A549 (cell line): Measurements from ENCODE around the gene R3HDM2. TPM values are rescaled to one million over a fixed set of nuclear protein-coding genes. Genes with fewer than 3 reads are reported as not detected.

Experiments used
- ATAC-seq, 2 experiments: fragments of 200-7000 bp in 1 of 2; fragments of >200 bp in 1 of 2; cut with Nextera tagmentation in 1 of 2; cut with Tn5 transposase in 1 of 2; 3 replicates each; pipeline versions ENCODE4 v1.8.0 to v1.9.1; 2018 to 2020; ENCODE audit warnings: mild to moderate bottlenecking in 1 of 2, moderate library complexity in 1 of 2
- CTCF ChIA-PET: fragments of 300-600 bp; sonication (Branson Sonifier 250); formaldehyde crosslinking; extraction: SDS; loops from one replicate; lab custom pipeline; 2021; ENCODE audit warnings: antibody characterized with exemption, inconsistent platforms; lab: Yijun Ruan, JAX
- POLR2A ChIA-PET: fragments of 350-600 bp; formaldehyde crosslinking; extraction: SDS; loops from one replicate; lab custom pipeline; 2021; ENCODE audit warnings: antibody characterized with exemption, inconsistent platforms; lab: Yijun Ruan, JAX
- DNase-seq, 2 experiments: peaks; one replicate each; pipeline versions ENCODE4 v3.0.0 to v3.0.0-alpha.2; 2011 to 2016; ENCODE audit warnings: low read depth in 1 of 2, low spot score in 1 of 2
- FAIRE-seq: peaks from 2 replicates; lab custom pipeline; 2011; peaks lifted over from hg19 to GRCh38; lab: Jason Lieb, UNC
- H3K27ac ChIP-seq, 2 experiments: fragments of >200 bp; sonication (Bioruptor Twin); formaldehyde crosslinking; 3 replicates each; pipeline ENCODE4 v1.5.1; 2016 to 2017
- H3K4me1 ChIP-seq: fragments of >200 bp; sonication (Bioruptor Twin); formaldehyde crosslinking; 3 replicates; pipeline ENCODE4 v1.6.1; 2016
- H3K4me2 ChIP-seq: fragments of >200 bp; sonication (Bioruptor Twin); formaldehyde crosslinking; 3 replicates; pipeline ENCODE4 v1.6.1; 2016
- H3K4me3 ChIP-seq: fragments of >200 bp; sonication (Bioruptor Twin); formaldehyde crosslinking; 3 replicates; pipeline ENCODE4 v1.5.1; 2016
- H3K9me3 ChIP-seq: fragments of >200 bp; sonication (Bioruptor Twin); formaldehyde crosslinking; 3 replicates; pipeline ENCODE4 v1.6.1; 2016
- CBX2 ChIP-seq: fragments of 200-600 bp; sonication (generic); IDR thresholded peaks from 2 replicates; pipeline ENCODE4 v1.6.1; 2016; ENCODE audit warnings: low read depth, mild to moderate bottlenecking, borderline replicate concordance
- CEBPB ChIP-seq, 2 experiments: fragments of >200 bp in 1 of 2; sonication (Bioruptor Twin) in 1 of 2; formaldehyde crosslinking in 1 of 2; IDR thresholded peaks; 2 replicates each; pipeline ENCODE4 v1.6.1; 2012 to 2016
- EHMT2 ChIP-seq: fragments of 200-600 bp; sonication (generic); IDR thresholded peaks from 2 replicates; pipeline ENCODE4 v1.6.1; 2016; ENCODE audit warnings: antibody characterized with exemption, low read depth, mild to moderate bottlenecking, moderate library complexity
- EP300 ChIP-seq, 2 experiments: fragments of >200 bp; sonication (Bioruptor Twin); formaldehyde crosslinking; IDR thresholded peaks; 2 replicates in 1 of 2; 3 replicates in 1 of 2; pipeline ENCODE4 v1.6.1; 2016 to 2017
- ESRRA ChIP-seq: fragments of 150-350 bp; IDR thresholded peaks from 2 replicates; pipeline ENCODE4 v1.6.1; 2014; ENCODE audit warnings: mild to moderate bottlenecking, low read length, borderline replicate concordance
- FOSB ChIP-seq: fragments of 250-450 bp; sonication (Bioruptor Pico); IDR thresholded peaks from 2 replicates; pipeline ENCODE4 v1.5.0; 2020; ENCODE audit warnings: mild to moderate bottlenecking, moderate library complexity
- FOSL2 ChIP-seq, 2 experiments: fragments of 450-650 bp in 1 of 2; fragments of >200 bp in 1 of 2; sonication (Bioruptor Twin) in 1 of 2; formaldehyde crosslinking; IDR thresholded peaks; 2 replicates each; pipeline versions ENCODE4 v1.5.0 to v1.6.1; 2016 to 2020; ENCODE audit warnings: mild to moderate bottlenecking in 1 of 2, moderate library complexity in 1 of 2
- GATA3 ChIP-seq: IDR thresholded peaks from 2 replicates; pipeline ENCODE4 v1.6.1; 2012; ENCODE audit warnings: borderline replicate concordance
- HOXA7 ChIP-seq: fragments of 250-450 bp; sonication (Bioruptor Pico); IDR thresholded peaks from 2 replicates; pipeline ENCODE4 v1.5.0; 2020; ENCODE audit warnings: mild to moderate bottlenecking, moderate library complexity
- JUN ChIP-seq, 2 experiments: fragments of >200 bp; sonication (Bioruptor Twin); formaldehyde crosslinking; IDR thresholded peaks; 2 replicates in 1 of 2; 3 replicates in 1 of 2; pipeline ENCODE4 v1.6.1; 2016 to 2017
- JUNB ChIP-seq: fragments of >200 bp; sonication (Bioruptor Twin); formaldehyde crosslinking; IDR thresholded peaks from 2 replicates; pipeline ENCODE4 v1.6.1; 2016
- KDM1A ChIP-seq: fragments of 200-600 bp; sonication (generic); IDR thresholded peaks from 2 replicates; pipeline ENCODE4 v1.6.1; 2016; ENCODE audit warnings: low read depth, mild to moderate bottlenecking
- MAFK ChIP-seq: fragments of 450-650 bp; IDR thresholded peaks from 2 replicates; pipeline ENCODE4 v1.6.1; 2014; ENCODE audit not compliant: partially characterized antibody
- MAX ChIP-seq: IDR thresholded peaks from 2 replicates; pipeline ENCODE4 v1.6.1; 2012
- NFE2L2 ChIP-seq: fragments of 150-350 bp; conservative IDR thresholded peaks from 2 replicates; pipeline ENCODE4 v1.6.1; 2014; ENCODE audit warnings: low read length
- NPAS2 ChIP-seq: fragments of 250-450 bp; sonication (Bioruptor Pico); IDR thresholded peaks from 2 replicates; pipeline ENCODE4 v1.8.0; 2022; ENCODE audit warnings: mild to moderate bottlenecking, moderate library complexity, borderline replicate concordance
- PHF8 ChIP-seq: fragments of 200-600 bp; sonication (generic); IDR thresholded peaks from 2 replicates; pipeline ENCODE4 v1.6.1; 2016; ENCODE audit warnings: low read depth, mild to moderate bottlenecking, antibody characterized with exemption, moderate library complexity, borderline replicate concordance
- POLR2AphosphoS2 ChIP-seq: conservative IDR thresholded peaks from 2 replicates; pipeline ENCODE4 v1.6.1; 2012; ENCODE audit warnings: low read length, improper control_type of control experiment, inconsistent platforms
- RAD21 ChIP-seq, 2 experiments: fragments of >200 bp in 1 of 2; sonication (Bioruptor Twin) in 1 of 2; formaldehyde crosslinking in 1 of 2; IDR thresholded peaks in 1 of 2; conservative IDR thresholded peaks in 1 of 2; 2 replicates in 1 of 2; 3 replicates in 1 of 2; pipeline ENCODE4 v1.6.1; 2012 to 2018; ENCODE audit warnings: inconsistent platforms in 1 of 2
- RARB ChIP-seq: fragments of 250-450 bp; sonication (Bioruptor Pico); IDR thresholded peaks from 2 replicates; pipeline ENCODE4 v1.8.0; 2021; ENCODE audit warnings: mild to moderate bottlenecking, moderate library complexity
- RCOR1 ChIP-seq: fragments of 150-350 bp; IDR thresholded peaks from 2 replicates; pipeline ENCODE4 v1.6.1; 2014; ENCODE audit warnings: antibody characterized with exemption, low read length, low read depth
- SMC3 ChIP-seq: fragments of >200 bp; sonication (Bioruptor Twin); formaldehyde crosslinking; IDR thresholded peaks from 3 replicates; pipeline ENCODE4 v1.6.1; 2018; ENCODE audit warnings: inconsistent platforms
- WGBS: methylation state at CpG from one replicate; pipeline ENCODE4 v1.1.6; 2017; ENCODE audit errors: missing lambda C conversion rate; 5-methylcytosine and 5-hydroxymethylcytosine counted together
- polyA plus RNA-seq, 4 experiments: library from polyadenylated mRNA; depleted of rRNA in 3 of 4; stranded (reverse); fragments of >200 nt; fragmentation: RNase III in 1 of 4; extraction: RNeasy Plus Mini Kit Qiagen cat#74134 plus additional on column Dnase treatment in 1 of 4; gene quantifications; 2 replicates in 3 of 4; 3 replicates in 1 of 4; pipeline ENCODE4 v1.2.3, GENCODE V29; 2011 to 2017
- TF ChIP-seq, protein P1 (sequence below): fragments of 450-650 bp; IDR thresholded peaks from 2 replicates; pipeline ENCODE4 v1.6.1; 2014; ENCODE audit warnings: antibody characterized with exemption
- TF ChIP-seq, protein P2 (sequence below): fragments of 250-450 bp; sonication (Bioruptor Pico); IDR thresholded peaks from 2 replicates; pipeline ENCODE4 v1.5.0; 2021; ENCODE audit warnings: mild to moderate bottlenecking, moderate library complexity, borderline replicate concordance
- TF ChIP-seq, protein P3 (sequence below): fragments of >200 bp; sonication (Bioruptor Twin); formaldehyde crosslinking; IDR thresholded peaks from 3 replicates; pipeline ENCODE4 v1.6.1; 2016

Gene R3HDM2
- polyA plus RNA-seq, 2 of the 4 experiments (the other 2 are of a cell fraction), result 14.0 to 30.6 TPM

DNA sequence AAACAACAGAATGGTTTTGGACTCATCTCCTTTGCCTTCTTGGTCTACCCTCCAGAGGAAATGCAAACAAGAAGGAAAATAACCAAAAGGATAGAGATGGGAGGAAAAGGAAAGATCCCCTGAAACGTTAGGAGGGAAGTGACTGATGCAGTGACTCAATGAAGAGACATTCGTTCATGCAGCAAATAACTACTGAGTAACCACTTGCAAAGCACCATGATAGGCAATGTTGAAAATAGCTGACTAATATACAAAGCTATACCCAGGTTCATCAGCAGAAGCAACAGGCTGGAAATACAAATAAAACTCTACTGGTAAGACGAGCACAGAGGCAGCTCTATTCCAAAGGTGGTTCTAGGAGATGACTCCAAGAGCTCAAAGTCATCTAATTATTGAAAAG, 41.8 kb downstream of the R3HDM2 start:
- TF ChIP-seq MAX, result peak; percentile 40
- TF ChIP-seq JUN (IDR thresholded peaks at IDR 0.05), result peak in 1 of 2 experiments; percentile 49; a peak in 1 of 5 replicates
- no peak for TF ChIP-seq KDM1A
- TF ChIP-seq, protein P1, sequence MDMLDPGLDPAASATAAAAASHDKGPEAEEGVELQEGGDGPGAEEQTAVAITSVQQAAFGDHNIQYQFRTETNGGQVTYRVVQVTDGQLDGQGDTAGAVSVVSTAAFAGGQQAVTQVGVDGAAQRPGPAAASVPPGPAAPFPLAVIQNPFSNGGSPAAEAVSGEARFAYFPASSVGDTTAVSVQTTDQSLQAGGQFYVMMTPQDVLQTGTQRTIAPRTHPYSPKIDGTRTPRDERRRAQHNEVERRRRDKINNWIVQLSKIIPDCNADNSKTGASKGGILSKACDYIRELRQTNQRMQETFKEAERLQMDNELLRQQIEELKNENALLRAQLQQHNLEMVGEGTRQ, result no peak
- 0 out of 3 replicates have a peak, but pooled peaks have one; percentile 7 for TF ChIP-seq SMC3
- TF ChIP-seq FOSB (CRISPR knock-in tag), result no peak
- TF ChIP-seq MAFK, result peak; percentile 98
- TF ChIP-seq, protein P2, sequence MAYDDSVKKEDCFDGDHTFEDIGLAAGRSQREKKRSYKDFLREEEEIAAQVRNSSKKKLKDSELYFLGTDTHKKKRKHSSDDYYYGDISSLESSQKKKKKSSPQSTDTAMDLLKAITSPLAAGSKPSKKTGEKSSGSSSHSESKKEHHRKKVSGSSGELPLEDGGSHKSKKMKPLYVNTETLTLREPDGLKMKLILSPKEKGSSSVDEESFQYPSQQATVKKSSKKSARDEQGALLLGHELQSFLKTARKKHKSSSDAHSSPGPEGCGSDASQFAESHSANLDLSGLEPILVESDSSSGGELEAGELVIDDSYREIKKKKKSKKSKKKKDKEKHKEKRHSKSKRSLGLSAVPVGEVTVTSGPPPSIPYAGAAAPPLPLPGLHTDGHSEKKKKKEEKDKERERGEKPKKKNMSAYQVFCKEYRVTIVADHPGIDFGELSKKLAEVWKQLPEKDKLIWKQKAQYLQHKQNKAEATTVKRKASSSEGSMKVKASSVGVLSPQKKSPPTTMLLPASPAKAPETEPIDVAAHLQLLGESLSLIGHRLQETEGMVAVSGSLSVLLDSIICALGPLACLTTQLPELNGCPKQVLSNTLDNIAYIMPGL, result no peak
- TF ChIP-seq EP300 (IDR thresholded peaks at IDR 0.05), result peak in 1 of 2 experiments; percentile 54; a peak in 1 of 5 replicates
- peak; percentile 59 for TF ChIP-seq JUNB
- peak in 1 of 2 experiments; percentile 51; a peak in 1 of 4 replicates for TF ChIP-seq CEBPB (IDR thresholded peaks at IDR 0.05)
- no peak for TF ChIP-seq NPAS2
- TF ChIP-seq RAD21 (conservative IDR thresholded peaks at IDR 0.05 in 1 of 2, IDR thresholded peaks at IDR 0.05 in 1 of 2), result 0 out of 5 replicates have a peak, but pooled peaks of 1 of the 2 experiments have one; percentile 25
- TF ChIP-seq, protein P3, sequence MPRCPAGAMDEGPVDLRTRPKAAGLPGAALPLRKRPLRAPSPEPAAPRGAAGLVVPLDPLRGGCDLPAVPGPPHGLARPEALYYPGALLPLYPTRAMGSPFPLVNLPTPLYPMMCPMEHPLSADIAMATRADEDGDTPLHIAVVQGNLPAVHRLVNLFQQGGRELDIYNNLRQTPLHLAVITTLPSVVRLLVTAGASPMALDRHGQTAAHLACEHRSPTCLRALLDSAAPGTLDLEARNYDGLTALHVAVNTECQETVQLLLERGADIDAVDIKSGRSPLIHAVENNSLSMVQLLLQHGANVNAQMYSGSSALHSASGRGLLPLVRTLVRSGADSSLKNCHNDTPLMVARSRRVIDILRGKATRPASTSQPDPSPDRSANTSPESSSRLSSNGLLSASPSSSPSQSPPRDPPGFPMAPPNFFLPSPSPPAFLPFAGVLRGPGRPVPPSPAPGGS, result no peak
- TF ChIP-seq POLR2AphosphoS2, result no peak
- no peak; the same call in 1 of the 2 replicates for TF ChIP-seq FOSL2 (IDR thresholded peaks at IDR 0.05)
- peak; percentile 91 for TF ChIP-seq FOSL2 (CRISPR knock-in tag; IDR thresholded peaks at IDR 0.05)
- TF ChIP-seq NFE2L2, result peak; percentile 17; the same call in 1 of the 2 replicates
- TF ChIP-seq GATA3, result peak; percentile 39; the same call in 1 of the 2 replicates
- TF ChIP-seq RARB (CRISPR knock-in tag), result no peak
- TF ChIP-seq ESRRA, result no peak
- no peak for TF ChIP-seq PHF8
- H3K4me2 ChIP-seq, result peak overlapping the region; percentile 66
- peak overlapping the region; percentile 66 to 80 for H3K27ac ChIP-seq
- peak; percentile 97 to 99 for ATAC-seq
- H3K9me3 ChIP-seq, result no peaks in the 10 kb centered on the region
- no peak overlapping the region for H3K4me3 ChIP-seq
- FAIRE-seq, result peak; percentile 87
- peak; percentile 76 to 81 for DNase-seq
- WGBS, result under 1% methylated on average over 3 of the region's 3 CpGs
- ChIA-PET CTCF (interaction anchor here (0.8 to 2.0 kb wide), 12 partner anchors 15 to 126 kb away, joined by 3 to 15 read pairs (median 4); partner anchors contain the start of genes GLI1 and INHBE), POLR2A (interaction anchor here (0.9 to 1.6 kb wide), 4 partner anchors 17 to 64 kb away, joined by 3 to 11 read pairs (median 3); no protein-coding TSS in a partner anchor)
- H3K4me1 ChIP-seq, result peaks cover 31% of the 10 kb centered on the region

- POLR2A ChIA-PET, result interaction anchor here (1.6 kb wide), 1 partner anchor 42 kb away, joined by 11 read pairs; no protein-coding TSS in a partner anchor
- H3K4me1 ChIP-seq, result peaks cover 31% of the 10 kb centered on the region
- H3K27ac ChIP-seq, result peak overlapping the region; percentile 66 to 80; a peak in 5 of 6 replicates
- H3K9me3 ChIP-seq, result no peaks in the 10 kb centered on the region
- CTCF ChIA-PET, result interaction anchor here (1.1 to 2.0 kb wide), 8 partner anchors 15 to 80 kb away, joined by 3 to 15 read pairs (median 5); partner anchors contain the start of genes GLI1 and INHBE
- peak overlapping the region; percentile 66 for H3K4me2 ChIP-seq
- TF ChIP-seq RAD21 (conservative IDR thresholded peaks at IDR 0.05 in 1 of 2, IDR thresholded peaks at IDR 0.05 in 1 of 2) (no peak), MAFK (no peak), MAX (no peak), CBX2 (no peak), RCOR1 (no peak), EHMT2 (no peak), HOXA7 (no peak)
- H3K4me3 ChIP-seq, result no peak overlapping the region
- ATAC-seq (peak in 1 of 2 experiments; percentile 10; a peak in 1 of 6 replicates), FAIRE-seq (no peak), DNase-seq (no peak)
- WGBS, result 83% methylated on average over 5 of the region's 5 CpGs
Observed at GRCh38 chr12:57388425-57388824, 42.4 kb downstream of the R3HDM2 start.
